ENCODE measurements around the gene CATSPERD. TPM values are rescaled to one million over a fixed set of nuclear protein-coding genes. Genes with fewer than 3 reads are reported as not detected.

The CATSPERD gene
- total RNA-seq, 1 donor from 2014 or later, result not detected

- peak; percentile 55 for DNase-seq (ENCODE audit: low read depth)
These were observed 83.5 kb downstream of the CATSPERD start for GRCh38 chr19:5803752-5804515.

- no peak for DNase-seq (ENCODE audit: low read depth)
These were observed 84.4 kb downstream of the CATSPERD start, which contains the start of gene NRTN for GRCh38 chr19:5804516-5805461. Gene NRTN (plus strand): TSS chr19:5805067. CDS start chr19:5824166, 19,099 bp downstream.

- DNase-seq (ENCODE audit: low read depth), result no peak
These were observed 85.2 kb downstream of the CATSPERD start for GRCh38 chr19:5805462-5806132.

GRCh38 chr19:5806133-5806489 lies 85.7 kb downstream of the CATSPERD start:
- DNase-seq (ENCODE audit: low read depth), result no peak

- DNase-seq (ENCODE audit: low read depth), result no peak
These were observed 86.5 kb downstream of the CATSPERD start for GRCh38 chr19:5806905-5807304.

- no peak for DNase-seq (ENCODE audit: low read depth)
These were observed 87.8 kb downstream of the CATSPERD start for GRCh38 chr19:5808120-5808816.

- no peak for DNase-seq (ENCODE audit: low read depth)
These were observed 88.6 kb downstream of the CATSPERD start for GRCh38 chr19:5809053-5809452.

- no peak for DNase-seq (ENCODE audit: low read depth)
These were observed 89.0 kb downstream of the CATSPERD start for GRCh38 chr19:5809469-5809868.

- no peak for DNase-seq (ENCODE audit: low read depth)
These were observed 90.7 kb downstream of the CATSPERD start for GRCh38 chr19:5811117-5811516.

- no peak for DNase-seq (ENCODE audit: low read depth)
These were observed 93.8 kb downstream of the CATSPERD start for GRCh38 chr19:5814123-5814851.

GRCh38 chr19:5814852-5815246 lies 94.4 kb downstream of the CATSPERD start:
- no peak for DNase-seq (ENCODE audit: low read depth)

- DNase-seq (ENCODE audit: low read depth), result no peak
These were observed 96.8 kb downstream of the CATSPERD start for GRCh38 chr19:5817218-5817617.

- DNase-seq (ENCODE audit: low read depth), result no peak
These were observed 98.2 kb downstream of the CATSPERD start for GRCh38 chr19:5818594-5818993.

GRCh38 chr19:5820785-5821184 lies 100.3 kb downstream of the CATSPERD start:
- no peak for DNase-seq (ENCODE audit: low read depth)

- no peak for DNase-seq (ENCODE audit: low read depth)
These were observed 101.2 kb downstream of the CATSPERD start for GRCh38 chr19:5821521-5822180.

GRCh38 chr19:5822181-5822844 lies 101.9 kb downstream of the CATSPERD start:
- no peak for DNase-seq (ENCODE audit: low read depth)

- DNase-seq (ENCODE audit: low read depth), result no peak
These were observed 103.3 kb downstream of the CATSPERD start for GRCh38 chr19:5823579-5824281.

GRCh38 chr19:5824751-5825150 lies 104.3 kb downstream of the CATSPERD start:
- DNase-seq (ENCODE audit: low read depth), result no peak

- no peak for DNase-seq (ENCODE audit: low read depth)
These were observed 104.7 kb downstream of the CATSPERD start for GRCh38 chr19:5825178-5825577.
